ENCODE results near the gene SORBS2. TPM values are rescaled to one million over a fixed set of nuclear protein-coding genes. Genes with fewer than 3 reads are reported as not detected.

The SORBS2 gene
- total and polyA plus RNA-seq, 2 of the 8 experiments (the other 6 are each of a cell fraction or from before 2014, with no cell fraction given): 73.0 to 87.1 TPM

DNA sequence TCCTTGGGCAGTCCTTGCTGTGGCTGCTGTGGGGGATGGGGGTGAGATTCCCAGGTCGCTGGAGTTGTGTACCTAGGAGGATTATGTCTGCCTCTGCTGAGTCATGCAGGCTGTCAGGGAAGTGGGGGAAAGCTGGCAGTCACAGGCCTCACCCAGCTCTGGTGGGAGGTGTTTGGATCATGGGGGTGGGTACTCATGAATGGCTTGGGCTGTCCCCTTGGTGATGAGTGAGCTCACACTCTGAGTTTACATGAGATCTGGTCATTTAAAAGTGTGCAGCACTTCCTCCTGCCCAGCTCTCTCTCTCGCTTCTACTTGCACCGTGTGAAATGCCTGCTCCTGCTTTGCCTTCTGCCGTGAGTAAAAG is 252.1 kb downstream of the SORBS2 start:
- CTCF ChIA-PET (ENCODE audit: partially characterized antibody): interaction anchor here (0.8 to 1.6 kb wide), 5 partner anchors 8 to 37 kb away, joined by 3 to 7 read pairs (median 3); no protein-coding TSS in a partner anchor

More for the DNA sequence above, 252.1 kb downstream of the SORBS2 start:
- Histone ChIP-seq H3K27me3 (replicated peaks in 1 of 4; ENCODE audit: control insufficient read depth in 3 of 4, extremely low read depth in 1 of 4, insufficient read depth in 3 of 4, low read length in 3 of 4) (0 out of 7 replicates have a peak, but pooled peaks cover 0 to 3% (median 0%) of the 10 kb centered on the region in 4 experiments), H3K23ac (ENCODE audit: insufficient read length) (no peak overlapping the region), H3K56ac (replicated peaks; ENCODE audit: insufficient read length, low read depth, low read length) (no peak overlapping the region), H3K9me3 (ENCODE audit: insufficient read depth in 2 of 2, low read depth in 1 of 2, low read length in 1 of 2) (peaks cover 1 to 2% of the 10 kb centered on the region in 2 experiments; a peak in 2 of 4 replicates), H4K91ac (replicated peaks; ENCODE audit: insufficient read length, low read length) (no peak overlapping the region), H2BK5ac (ENCODE audit: low read depth, low read length) (peak overlapping the region; percentile 60; the same call in 1 of the 2 replicates), H3K4me3 (ENCODE audit: extremely low read depth in 1 of 4, insufficient read depth in 2 of 4, low read depth in 3 of 4, low read length in 4 of 4) (no peak overlapping the region), H2BK20ac (ENCODE audit: low read length) (peak overlapping the region; percentile 61; the same call in 1 of the 2 replicates), H3K14ac (ENCODE audit: insufficient read length) (no peak overlapping the region), H4K8ac (ENCODE audit: extremely low read depth, insufficient read depth, low read length) (no peak overlapping the region), H4K20me1 (replicated peaks in 1 of 2; ENCODE audit: control insufficient read depth in 1 of 2, insufficient read depth in 2 of 2, low read length in 2 of 2) (no peaks in the 10 kb centered on the region), H3K23me2 (ENCODE audit: low read depth, low read length) (no peaks in the 10 kb centered on the region), H3K4me1 (replicated peaks in 1 of 4; ENCODE audit: control insufficient read depth in 3 of 4, insufficient read depth in 4 of 4, low read length in 3 of 4) (peaks cover 0 to 3% (median under 1%) of the 10 kb centered on the region in 4 experiments; a peak in 1 of 7 replicates), H3K79me2 (ENCODE audit: control insufficient read depth in 1 of 2, insufficient read depth in 2 of 2, low read length in 2 of 2) (no peaks in the 10 kb centered on the region), H4K5ac (ENCODE audit: insufficient read length, low read depth, low read length) (no peak overlapping the region), H2AK5ac (ENCODE audit: low read depth, low read length) (no peak overlapping the region), H2BK120ac (replicated peaks; ENCODE audit: low read depth, low read length) (peak overlapping the region; percentile 72), H2BK15ac (ENCODE audit: low read length) (0 out of 2 replicates have a peak overlapping the region, but pooled peaks have one; percentile 29), H3K9ac (replicated peaks in 1 of 4; ENCODE audit: extremely low read depth in 1 of 4, low read depth in 3 of 4, low read length in 3 of 4) (no peak overlapping the region), H2BK12ac (ENCODE audit: low read depth, low read length) (0 out of 2 replicates have a peak overlapping the region, but pooled peaks have one; percentile 27), H2AFZ (ENCODE audit: low read length) (0 out of 2 replicates have a peak overlapping the region, but pooled peaks have one; percentile 2), H3K4ac (replicated peaks; ENCODE audit: insufficient read length, low read depth, low read length) (peak overlapping the region; percentile 53), H3K79me1 (ENCODE audit: low read depth, low read length) (no peaks in the 10 kb centered on the region), H3K4me2 (ENCODE audit: insufficient read depth in 1 of 2, low read depth in 2 of 2, low read length in 2 of 2) (no peak overlapping the region), H3K18ac (ENCODE audit: extremely low read depth, low read length) (peak overlapping the region; percentile 48), H3K36me3 (ENCODE audit: control insufficient read depth in 2 of 4, insufficient read depth in 4 of 4, low read length in 3 of 4) (no peaks in the 10 kb centered on the region), H3K27ac (ENCODE audit: low read depth, low read length) (no peak overlapping the region)
- FAIRE-seq (no peak), DNase-seq (ENCODE audit: low read depth in 1 of 2, low spot score in 2 of 2) (no peak)
- WGBS, 2 experiments (ENCODE audit: extremely low coverage in 1 of 2, insufficient coverage in 1 of 2, insufficient read length in 1 of 2, insufficient replicate concordance in 2 of 2, low coverage in 1 of 2, low lambda C conversion rate in 2 of 2, missing lambda C conversion rate in 1 of 2): 80% methylated on average over 4 of the region's 4 CpGs; no CpG with 5 or more reads in 1 of the 2 experiments
- POLR2A ChIA-PET (ENCODE audit: partially characterized antibody): interaction anchor here (0.5 to 1.9 kb wide), 2 partner anchors 25 to 110 kb away, joined by 3 to 4 read pairs; no protein-coding TSS in a partner anchor
- TF ChIP-seq, protein P1, sequence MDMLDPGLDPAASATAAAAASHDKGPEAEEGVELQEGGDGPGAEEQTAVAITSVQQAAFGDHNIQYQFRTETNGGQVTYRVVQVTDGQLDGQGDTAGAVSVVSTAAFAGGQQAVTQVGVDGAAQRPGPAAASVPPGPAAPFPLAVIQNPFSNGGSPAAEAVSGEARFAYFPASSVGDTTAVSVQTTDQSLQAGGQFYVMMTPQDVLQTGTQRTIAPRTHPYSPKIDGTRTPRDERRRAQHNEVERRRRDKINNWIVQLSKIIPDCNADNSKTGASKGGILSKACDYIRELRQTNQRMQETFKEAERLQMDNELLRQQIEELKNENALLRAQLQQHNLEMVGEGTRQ (IDR thresholded peaks at IDR 0.05; ENCODE audit: low read length): no peak
- peak; percentile 53; the same call in 1 of the 2 replicates for TF ChIP-seq MAFK (IDR thresholded peaks at IDR 0.05; ENCODE audit: low read depth, low read length)
- peak; percentile 65 for TF ChIP-seq BACH1 (IDR thresholded peaks at IDR 0.05; ENCODE audit: low read length)
